ENCODE measurements around the gene RBM20. TPM values are rescaled to one million over a fixed set of nuclear protein-coding genes. Genes with fewer than 3 reads are reported as not detected.

The RBM20 gene
- total and polyA plus RNA-seq, 2 of the 4 experiments (the other 2 are of a cell fraction) = under 0.01 to 0.15 TPM

- H4K91ac ChIP-seq (ENCODE audit: insufficient read depth, low read depth, low read length) = peak overlapping the region; percentile 61
- H2AK5ac ChIP-seq (ENCODE audit: low read depth, low read length) = no peak overlapping the region
- dilution Hi-C loops (cut with HindIII; ENCODE audit: low sequenced_read_pairs, unreplicated experiment) (no loop called here), intact Hi-C loops (cut with micrococcal nuclease) (no loop called here), in situ Hi-C loops (cut with MboI; ENCODE audit: low sequenced_read_pairs) (no loop called here)
- TF ChIP-seq CHD1 (IDR thresholded peaks at IDR 0.05; ENCODE audit: low read depth, low read length) (no peak), CEBPB (IDR thresholded peaks at IDR 0.05; ENCODE audit: low read depth, low read length) (no peak), MAFK (IDR thresholded peaks at IDR 0.05; ENCODE audit: low read depth, low read length) (no peak), BHLHE40 (IDR thresholded peaks at IDR 0.05; ENCODE audit: low read depth, low read length) (no peak), NFE2L2 (IDR thresholded peaks at IDR 0.05; ENCODE audit: low read depth, low read length) (no peak), RFX5 (IDR thresholded peaks at IDR 0.05; ENCODE audit: low read depth, low read length) (no peak), RAD21 (IDR thresholded peaks at IDR 0.05; ENCODE audit: low read length) (no peak), USF2 (IDR thresholded peaks at IDR 0.05; ENCODE audit: low read depth, low read length) (no peak), MXI1 (IDR thresholded peaks at IDR 0.05; ENCODE audit: borderline replicate concordance, low read depth, low read length) (no peak), CTCF (conservative IDR thresholded peaks at IDR 0.05; ENCODE audit: low read depth, low read length) (no peak), SMC3 (IDR thresholded peaks at IDR 0.05; ENCODE audit: low read depth, low read length) (no peak), ELK1 (IDR thresholded peaks at IDR 0.05; ENCODE audit: borderline replicate concordance, low read depth, low read length) (no peak), FOS (IDR thresholded peaks at IDR 0.05; ENCODE audit: low read depth, low read length) (no peak)
- H3K79me1 ChIP-seq (ENCODE audit: low read depth in 1 of 2, low read length in 2 of 2) = no peaks in the 10 kb centered on the region
- peak overlapping the region; percentile 24 to 79; a peak in 3 of 4 replicates for H4K8ac ChIP-seq (ENCODE audit: low read depth in 2 of 2, low read length in 2 of 2)
- H3K4ac ChIP-seq (ENCODE audit: low read depth, low read length) = peak overlapping the region; percentile 73
- no peaks in the 10 kb centered on the region for H3K9me3 ChIP-seq (ENCODE audit: control insufficient read depth, insufficient read depth, low read length)
- H2AFZ ChIP-seq (replicated peaks; ENCODE audit: low read length, poor library complexity) = peak overlapping the region; percentile 82
- no peak overlapping the region for H3K4me3 ChIP-seq (ENCODE audit: insufficient read depth, low read depth, low read length)
- H3K9me1 ChIP-seq (ENCODE audit: insufficient read depth, low read length) = peaks cover 7% of the 10 kb centered on the region; the same call in 1 of the 2 replicates
- CTCF ChIA-PET = no interaction called here
- peaks cover 12% of the 10 kb centered on the region for H3K4me1 ChIP-seq (ENCODE audit: control insufficient read depth, insufficient read depth, low read length)
- peak overlapping the region; percentile 13; the same call in 1 of the 2 replicates for H3K9ac ChIP-seq (ENCODE audit: low read depth, low read length)
- 0 out of 2 replicates have a peak overlapping the region, but pooled peaks have one; percentile 32 for H2BK20ac ChIP-seq (ENCODE audit: low read depth, low read length)
- peak overlapping the region; percentile 38 for H4K5ac ChIP-seq (ENCODE audit: low read depth, low read length)
- H4K20me1 ChIP-seq (ENCODE audit: insufficient read depth, low read length) = no peaks in the 10 kb centered on the region
- DNase-seq = peak; percentile 27
- H2BK15ac ChIP-seq (ENCODE audit: low read depth, low read length) = peak overlapping the region; percentile 65; the same call in 1 of the 3 replicates
- H3K27ac ChIP-seq (ENCODE audit: insufficient read depth, low read length) = peak overlapping the region; percentile 61; the same call in 1 of the 2 replicates
- peak; percentile 80 for ATAC-seq (ENCODE audit: low read depth)
- H3K18ac ChIP-seq (ENCODE audit: low read depth, low read length) = peak overlapping the region; percentile 31
- WGBS, 2 experiments (ENCODE audit: extremely low coverage in 2 of 2, insufficient read length in 1 of 2) = no CpG with 5 or more reads among the region's 6 CpGs
- H2AK9ac ChIP-seq (replicated peaks; ENCODE audit: low read depth, low read length, poor library complexity) = peak overlapping the region; percentile 57
- no peaks in the 10 kb centered on the region for H3K36me3 ChIP-seq (ENCODE audit: control insufficient read depth, insufficient read depth, low read length)
- no peak overlapping the region for H2BK5ac ChIP-seq (ENCODE audit: low read depth, low read length, poor library complexity, severe bottlenecking)
- no TSS peak for BruUV-seq (replicated peaks)
- H3K14ac ChIP-seq (replicated peaks; ENCODE audit: low read depth, low read length) = peak overlapping the region; percentile 69
- H3K4me2 ChIP-seq (ENCODE audit: low read depth, low read length) = peak overlapping the region; percentile 37; the same call in 1 of the 2 replicates
- no peaks in the 10 kb centered on the region for H3K27me3 ChIP-seq (ENCODE audit: control insufficient read depth, insufficient read depth, low read length)
- H2BK120ac ChIP-seq (ENCODE audit: low read depth, low read length) = peak overlapping the region; percentile 77
- POLR2A ChIA-PET (ENCODE audit: unreplicated experiment) = no interaction called here
- H3K23ac ChIP-seq (ENCODE audit: low read depth, low read length) = no peak overlapping the region
- H3K56ac ChIP-seq (ENCODE audit: extremely low read depth, insufficient read depth, low read length) = no peak overlapping the region
Observed at GRCh38 chr10:110865186-110865808, 221.2 kb downstream of the RBM20 start.
